ENCODE results near the gene LRP1B.
A peak's percentile ranks its signal among the peaks of the same experiment; 100 is the strongest.

Gene LRP1B

GRCh38 chr2:140892911-140893637, 1237.7 kb downstream of the LRP1B start:
- no peak for DNase-seq (ENCODE audit: low read depth)
- H3K4me3 ChIP-seq (ENCODE audit: low read depth, low read length): no peak overlapping the region
- no peak for TF ChIP-seq CTCF (IDR thresholded peaks at IDR 0.05; ENCODE audit: low read depth, low read length, missing control alignments)

GRCh38 chr2:140892436-140892835, 1238.4 kb downstream of the LRP1B start:
- no peak for TF ChIP-seq CTCF (IDR thresholded peaks at IDR 0.05; ENCODE audit: low read depth, low read length, missing control alignments)
- no peak for DNase-seq (ENCODE audit: low read depth)
- H3K4me3 ChIP-seq (ENCODE audit: low read depth, low read length): no peak overlapping the region

GRCh38 chr2:140891614-140892212, 1239.1 kb downstream of the LRP1B start:
- H3K4me3 ChIP-seq (ENCODE audit: low read depth, low read length): no peak overlapping the region
- peak; percentile 42 for TF ChIP-seq CTCF (IDR thresholded peaks at IDR 0.05; ENCODE audit: low read depth, low read length, missing control alignments)
- DNase-seq (ENCODE audit: low read depth): no peak

- DNase-seq (ENCODE audit: low read depth): no peak
- no peak overlapping the region for H3K4me3 ChIP-seq (ENCODE audit: low read depth, low read length)
- TF ChIP-seq CTCF (IDR thresholded peaks at IDR 0.05; ENCODE audit: low read depth, low read length, missing control alignments): no peak
Observed at GRCh38 chr2:140882671-140883620, 1247.9 kb downstream of the LRP1B start.

GRCh38 chr2:140880573-140880972, 1250.2 kb downstream of the LRP1B start:
- DNase-seq (ENCODE audit: low read depth): no peak
- no peak overlapping the region for H3K4me3 ChIP-seq (ENCODE audit: low read depth, low read length)
- no peak for TF ChIP-seq CTCF (IDR thresholded peaks at IDR 0.05; ENCODE audit: low read depth, low read length, missing control alignments)

GRCh38 chr2:140876015-140876414, 1254.8 kb downstream of the LRP1B start:
- TF ChIP-seq CTCF (IDR thresholded peaks at IDR 0.05; ENCODE audit: low read depth, low read length, missing control alignments): no peak
- no peak for DNase-seq (ENCODE audit: low read depth)
- no peak overlapping the region for H3K4me3 ChIP-seq (ENCODE audit: low read depth, low read length)

All from GM12864 (cell line).